GM06990 (cell line): ENCODE results near the gene CABP7.

ENCODE experiments used
- DNase-seq: peaks from one replicate; pipeline ENCODE4 v3.0.0-alpha.2; 2011; ENCODE audit not compliant: insufficient read length; ENCODE audit errors: extremely low read depth
- H3K27me3 ChIP-seq: replicated peaks from 2 replicates; pipeline ENCODE4 v1.6.0; 2011; ENCODE audit warnings: low read length; ENCODE audit not compliant: control insufficient read depth, insufficient read depth
- H3K36me3 ChIP-seq: 2 replicates; pipeline ENCODE4 v1.5.1; 2011; ENCODE audit warnings: low read length; ENCODE audit not compliant: control insufficient read depth, insufficient read depth
- H3K4me3 ChIP-seq: replicated peaks from 2 replicates; pipeline ENCODE4 v1.5.1; 2011; ENCODE audit warnings: low read depth, mild to moderate bottlenecking, control low read depth, low read length
- TF ChIP-seq, protein P1 (sequence below): IDR thresholded peaks from 2 replicates; pipeline ENCODE4 v1.5.1; 2011; ENCODE audit warnings: low read length, control low read depth, mild to moderate bottlenecking, inconsistent platforms; ENCODE audit not compliant: insufficient read depth, poor library complexity, severe bottlenecking

Gene CABP7

GRCh38 chr22:29719899-29720645, at the start of gene CABP7:
Gene CABP7, plus strand, starts transcription at chr22:29720003. Its CDS starts 422 bp downstream, at chr22:29720425.
- DNase-seq, result no peak
- H3K36me3 ChIP-seq, result no peaks in the 10 kb centered on the region
- peaks cover 4% of the 10 kb centered on the region for H3K27me3 ChIP-seq
- no peak within 1 kb of the TSS for H3K4me3 ChIP-seq
- TF ChIP-seq, protein P1, sequence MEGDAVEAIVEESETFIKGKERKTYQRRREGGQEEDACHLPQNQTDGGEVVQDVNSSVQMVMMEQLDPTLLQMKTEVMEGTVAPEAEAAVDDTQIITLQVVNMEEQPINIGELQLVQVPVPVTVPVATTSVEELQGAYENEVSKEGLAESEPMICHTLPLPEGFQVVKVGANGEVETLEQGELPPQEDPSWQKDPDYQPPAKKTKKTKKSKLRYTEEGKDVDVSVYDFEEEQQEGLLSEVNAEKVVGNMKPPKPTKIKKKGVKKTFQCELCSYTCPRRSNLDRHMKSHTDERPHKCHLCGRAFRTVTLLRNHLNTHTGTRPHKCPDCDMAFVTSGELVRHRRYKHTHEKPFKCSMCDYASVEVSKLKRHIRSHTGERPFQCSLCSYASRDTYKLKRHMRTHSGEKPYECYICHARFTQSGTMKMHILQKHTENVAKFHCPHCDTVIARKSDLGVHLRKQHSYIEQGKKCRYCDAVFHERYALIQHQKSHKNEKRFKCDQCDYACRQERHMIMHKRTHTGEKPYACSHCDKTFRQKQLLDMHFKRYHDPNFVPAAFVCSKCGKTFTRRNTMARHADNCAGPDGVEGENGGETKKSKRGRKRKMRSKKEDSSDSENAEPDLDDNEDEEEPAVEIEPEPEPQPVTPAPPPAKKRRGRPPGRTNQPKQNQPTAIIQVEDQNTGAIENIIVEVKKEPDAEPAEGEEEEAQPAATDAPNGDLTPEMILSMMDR, result no peak

DNA sequence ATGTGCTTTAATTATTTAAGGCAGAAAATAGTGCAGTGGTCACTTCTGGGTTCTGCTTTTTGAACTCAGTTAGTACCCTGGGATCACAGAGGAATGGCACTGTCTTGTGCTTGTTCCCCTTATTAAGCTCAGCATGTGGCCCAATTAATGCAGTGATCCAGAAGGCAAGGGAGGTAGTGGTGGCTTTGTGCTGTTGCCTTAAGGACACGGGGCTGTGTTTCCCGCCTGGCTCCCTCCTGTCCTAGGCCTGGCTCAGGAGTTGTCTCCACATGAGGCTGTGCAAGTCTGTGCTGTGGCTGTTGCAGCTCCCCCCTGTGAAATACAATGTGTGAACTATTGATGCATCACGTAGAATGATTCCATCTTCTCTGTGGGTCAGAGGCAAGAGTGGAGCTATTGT, 49.2 kb upstream of the CABP7 start:
- peaks cover 25% of the 10 kb centered on the region for H3K36me3 ChIP-seq
- H3K27me3 ChIP-seq, result no peaks in the 10 kb centered on the region
- TF ChIP-seq, protein P1, result no peak
- DNase-seq, result no peak
- H3K4me3 ChIP-seq, result no peak overlapping the region

- Histone ChIP-seq H3K4me3 (no peak overlapping the region), H3K36me3 (peaks cover 30% of the 10 kb centered on the region), H3K27me3 (no peaks in the 10 kb centered on the region)
- no peak for DNase-seq
- TF ChIP-seq, protein P1, result no peak
Observed at GRCh38 chr22:29673361-29674066, 46.3 kb upstream of the CABP7 start.

DNA sequence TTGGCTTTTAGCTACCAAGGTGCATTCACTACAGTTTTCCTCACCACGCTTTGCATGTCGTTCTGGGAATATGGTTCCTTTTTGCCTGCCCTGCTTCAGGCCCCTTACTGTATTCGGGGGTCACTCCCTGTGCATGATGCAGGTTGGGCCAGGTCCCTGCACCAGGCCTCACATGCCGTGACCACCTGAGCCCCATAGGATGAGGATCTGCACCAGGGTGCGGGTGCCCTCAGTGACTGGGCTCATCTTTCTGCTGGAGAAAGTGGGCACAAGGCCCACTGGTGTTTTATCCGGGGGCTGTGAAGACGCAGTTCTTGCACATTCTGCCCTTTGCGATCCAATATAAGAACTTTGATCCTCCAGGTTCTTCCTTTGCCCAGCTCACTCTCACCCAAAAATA, 45.7 kb upstream of the CABP7 start:
- H3K27me3 ChIP-seq, result no peaks in the 10 kb centered on the region
- H3K4me3 ChIP-seq, result no peak overlapping the region
- TF ChIP-seq, protein P1, result no peak
- no peak for DNase-seq
- H3K36me3 ChIP-seq, result peaks cover 32% of the 10 kb centered on the region

DNA sequence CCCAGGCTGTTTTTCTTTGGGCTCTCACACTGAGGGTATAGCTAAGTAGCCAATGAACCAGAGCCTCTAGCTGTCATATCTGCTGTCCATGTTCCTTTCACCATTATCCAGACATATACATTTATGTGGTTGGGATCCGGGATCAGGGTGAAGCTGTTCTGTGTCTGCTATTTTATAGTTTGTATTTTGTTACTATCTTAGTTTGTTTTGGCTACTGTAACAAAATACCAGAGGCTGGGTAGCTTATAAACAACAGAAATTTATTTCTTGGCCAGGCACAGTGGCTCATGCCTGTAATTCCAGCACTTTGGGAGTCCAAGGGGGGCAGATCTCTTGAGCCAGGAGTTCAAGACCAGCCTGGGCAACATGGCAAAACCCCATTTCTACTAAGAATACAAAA, 40.5 kb upstream of the CABP7 start:
- TF ChIP-seq, protein P1, result no peak
- Histone ChIP-seq H3K4me3 (no peak overlapping the region), H3K27me3 (no peaks in the 10 kb centered on the region), H3K36me3 (peaks cover 25% of the 10 kb centered on the region)
- no peak for DNase-seq
